Pons (tissue), 1 donor: Measurements from ENCODE around the gene THEMIS2.
A peak's percentile ranks its signal among the peaks of the same experiment; 100 is the strongest.

Experiments
- DNase-seq: peaks from one replicate; pipeline ENCODE4 v3.0.0-alpha.2; 2016; ENCODE audit warnings: low spot score

The THEMIS2 gene

DNA sequence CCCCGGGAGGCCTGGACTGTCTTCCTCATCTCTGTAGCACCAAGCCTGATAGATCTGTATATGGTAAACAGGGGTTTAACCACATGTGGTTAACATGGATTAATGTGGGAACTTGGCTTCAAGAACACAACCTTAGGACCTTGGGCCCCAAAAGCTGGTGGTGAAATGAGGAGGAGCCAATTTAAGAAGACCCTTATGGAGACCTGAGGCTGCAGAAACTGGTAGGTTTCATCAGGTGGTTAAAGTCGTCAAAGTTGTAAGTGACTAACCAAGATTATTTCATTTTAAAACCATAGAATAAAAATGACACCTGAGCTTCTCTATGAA, 14.0 kb downstream of the THEMIS2 start:
- DNase-seq: no peak

DNA sequence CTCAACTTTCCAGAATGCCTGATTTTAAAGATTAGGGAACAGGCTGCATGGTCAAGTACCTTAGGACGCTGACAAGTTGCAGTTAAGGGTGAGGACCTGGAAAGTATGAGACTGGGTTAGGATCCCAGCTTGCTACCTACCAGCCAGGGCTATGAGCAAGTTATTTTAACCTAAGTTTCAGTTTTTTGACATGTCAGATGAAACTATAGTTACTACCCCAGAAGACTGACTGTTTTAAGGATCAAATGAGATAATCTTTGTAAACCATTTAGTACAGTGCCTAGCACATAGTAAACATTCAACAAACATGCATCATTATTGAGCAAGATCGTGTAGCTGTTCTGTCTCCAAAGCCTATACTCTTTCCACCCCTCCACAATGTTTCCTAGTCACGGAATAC, 14.4 kb downstream of the THEMIS2 start:
- DNase-seq: no peak

DNA sequence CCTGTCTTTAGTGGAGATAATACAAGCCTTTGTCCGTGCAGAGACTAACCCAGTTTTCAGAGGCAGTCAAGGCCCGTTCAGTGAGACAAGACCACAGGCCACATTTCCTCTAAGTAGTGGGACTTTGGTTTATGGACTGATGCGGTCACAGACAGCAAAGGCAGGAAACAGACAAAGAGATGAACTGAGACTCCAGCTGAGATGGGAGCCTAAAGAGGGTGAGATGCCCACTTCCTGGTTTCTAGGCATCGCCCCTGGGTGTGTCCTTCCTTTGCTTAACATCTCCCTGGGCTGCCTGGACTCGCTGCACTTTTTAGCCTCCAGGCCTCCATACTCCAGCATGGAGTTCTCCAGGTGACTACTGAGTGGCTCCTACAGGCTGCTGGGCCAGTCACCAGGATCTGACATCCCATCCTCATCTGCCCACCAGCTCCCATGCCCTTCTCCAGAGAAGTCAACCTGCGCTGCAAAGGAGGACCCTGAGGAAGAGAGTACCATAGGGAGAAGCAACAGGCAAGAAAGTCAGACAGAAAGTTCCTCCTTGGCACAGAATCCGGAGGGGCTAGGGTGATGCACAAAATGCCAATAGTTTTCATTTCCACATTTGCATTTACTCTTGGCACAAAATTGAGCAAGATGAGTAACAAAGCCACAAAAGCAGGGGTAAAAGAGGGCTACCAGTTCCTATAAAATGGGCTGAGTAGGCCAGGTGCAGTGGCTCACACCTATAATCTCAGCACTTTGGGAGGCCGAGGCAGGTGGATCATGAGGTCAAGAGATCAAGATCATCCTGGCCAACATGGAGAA, 15.1 kb downstream of the THEMIS2 start:
- DNase-seq: peak; percentile 55

DNA sequence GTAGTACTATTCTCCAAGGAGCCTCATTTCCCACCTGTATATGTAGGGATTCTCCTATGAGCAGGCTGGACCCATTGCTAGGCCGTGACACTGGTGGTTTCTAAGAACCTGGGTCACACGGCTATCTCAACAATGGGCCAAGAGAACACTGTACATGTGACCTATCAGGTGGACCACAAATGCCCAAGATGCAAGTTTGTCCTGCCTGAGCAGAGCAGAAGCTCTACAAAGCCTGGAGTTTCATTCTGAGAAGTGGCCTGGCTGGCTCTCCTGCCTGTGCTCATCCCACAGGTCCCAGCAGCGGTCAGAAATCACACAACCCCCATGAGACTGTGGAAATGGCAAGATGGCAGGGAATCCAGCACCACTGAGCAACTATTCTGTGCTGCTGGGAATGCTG, 17.2 kb downstream of the THEMIS2 start:
- no peak for DNase-seq

DNA sequence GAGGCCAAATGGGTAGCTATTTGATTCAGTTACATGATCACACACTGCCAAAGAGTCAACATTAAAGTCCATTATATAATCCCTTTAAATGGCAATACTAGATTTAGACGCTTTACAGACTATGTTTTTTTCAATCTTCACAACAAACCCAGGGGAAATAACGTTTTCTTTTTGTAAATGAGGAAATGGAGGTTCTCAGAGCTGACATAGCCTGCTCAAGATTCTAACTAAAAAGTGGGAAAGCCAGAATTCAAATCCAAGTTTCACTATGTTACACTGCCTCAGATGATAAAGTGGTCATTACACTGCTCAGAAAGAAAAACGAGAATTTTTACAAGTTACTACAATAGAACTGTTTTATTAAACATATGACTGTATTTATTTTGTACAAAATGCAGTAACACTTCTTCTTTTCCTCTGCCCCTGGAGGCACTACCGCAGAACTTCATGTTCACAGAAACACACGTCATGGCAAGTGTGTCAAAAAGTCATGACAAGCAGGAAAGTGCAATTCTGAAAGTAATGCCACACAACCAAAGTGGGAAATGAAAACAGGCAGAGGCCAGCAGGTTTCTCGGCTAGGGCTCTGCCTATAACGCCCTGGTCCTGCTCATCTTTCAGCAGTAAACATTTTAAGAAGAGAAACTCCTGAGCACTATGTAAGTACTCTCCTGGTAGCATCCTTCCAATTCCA, 19.0 kb downstream of the THEMIS2 start:
- peak; percentile 82 for DNase-seq

DNA sequence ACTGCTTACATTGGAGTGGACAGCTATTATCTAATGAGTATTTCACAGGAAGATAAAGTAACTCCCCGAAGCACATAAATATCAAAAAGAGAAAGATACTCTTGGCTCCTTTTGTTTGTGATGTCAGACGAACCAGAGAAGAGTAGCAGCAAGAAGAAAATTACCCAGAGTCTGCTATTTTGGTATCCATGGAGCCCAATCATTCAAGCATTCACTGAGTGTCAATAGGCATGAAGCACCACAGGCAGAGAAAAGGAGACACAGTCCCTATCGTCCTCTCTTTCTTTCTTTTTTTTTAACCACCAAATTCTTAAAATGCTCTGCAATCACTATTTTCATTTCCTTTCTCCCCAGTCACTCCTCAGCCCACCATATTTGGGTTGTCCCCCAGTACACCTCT, 22.2 kb downstream of the THEMIS2 start:
- no peak for DNase-seq

DNA sequence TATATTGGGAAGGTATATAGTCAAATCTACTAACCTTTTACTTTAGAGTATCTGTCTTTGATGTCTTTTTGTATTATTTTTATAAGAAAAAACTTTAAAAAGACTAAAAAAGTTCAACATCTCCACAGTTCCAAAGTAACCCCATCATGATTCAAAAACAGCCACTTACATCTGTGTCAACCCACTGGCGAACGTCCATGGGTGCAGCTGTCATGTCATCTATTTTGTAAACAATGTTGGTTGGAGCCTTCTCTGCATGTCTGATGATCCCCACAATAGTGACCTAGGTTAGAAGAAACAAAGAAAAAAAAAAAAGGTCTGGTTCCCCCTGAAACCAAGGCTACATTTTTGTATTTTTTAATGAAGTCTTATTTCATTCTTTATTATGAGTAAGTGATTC, 34.4 kb downstream of the THEMIS2 start:
- no peak for DNase-seq

DNA sequence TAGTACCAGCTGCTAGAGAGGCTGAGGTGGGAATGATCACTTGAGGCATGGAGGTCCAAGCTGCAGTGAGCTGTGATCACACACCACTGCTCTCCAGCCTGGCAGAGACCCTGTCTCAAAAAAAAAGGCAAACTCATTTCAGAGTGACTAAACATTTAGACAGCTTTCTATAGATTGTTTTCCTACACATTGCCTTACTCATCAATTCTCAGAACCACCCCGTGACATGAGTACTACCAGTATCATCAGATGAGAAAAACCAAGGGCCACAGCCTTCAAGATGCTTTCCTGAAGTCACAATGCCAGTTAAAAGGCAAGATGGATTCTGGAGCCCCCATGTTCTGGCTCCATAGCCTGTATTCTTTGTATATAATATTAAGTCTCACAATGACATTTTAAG, 40.1 kb downstream of the THEMIS2 start:
- DNase-seq: no peak

DNA sequence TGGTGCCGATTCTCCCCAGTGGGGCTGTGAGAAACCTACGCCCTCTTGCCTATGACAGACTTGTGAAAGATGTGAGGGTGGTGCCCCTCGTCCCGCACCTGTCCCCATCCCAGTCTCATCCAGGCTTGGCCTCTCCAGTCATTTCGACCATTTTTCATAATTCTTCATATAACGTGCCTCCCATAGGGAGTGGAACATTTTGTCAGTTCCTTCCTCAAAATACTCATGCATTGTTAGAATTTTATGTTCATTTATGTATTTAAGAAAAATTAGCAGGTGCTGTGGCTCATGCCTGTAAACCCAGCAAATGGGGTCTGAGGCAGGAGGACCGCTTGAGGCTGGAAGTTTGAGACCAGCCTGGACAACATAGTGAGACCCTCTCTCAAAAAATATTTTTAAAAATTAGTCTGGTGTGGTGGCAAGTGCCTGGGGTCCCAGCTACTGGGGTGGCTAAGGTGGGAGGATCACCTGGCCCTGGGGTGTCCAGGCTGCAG, 42.8 kb downstream of the THEMIS2 start:
- no peak for DNase-seq

DNA sequence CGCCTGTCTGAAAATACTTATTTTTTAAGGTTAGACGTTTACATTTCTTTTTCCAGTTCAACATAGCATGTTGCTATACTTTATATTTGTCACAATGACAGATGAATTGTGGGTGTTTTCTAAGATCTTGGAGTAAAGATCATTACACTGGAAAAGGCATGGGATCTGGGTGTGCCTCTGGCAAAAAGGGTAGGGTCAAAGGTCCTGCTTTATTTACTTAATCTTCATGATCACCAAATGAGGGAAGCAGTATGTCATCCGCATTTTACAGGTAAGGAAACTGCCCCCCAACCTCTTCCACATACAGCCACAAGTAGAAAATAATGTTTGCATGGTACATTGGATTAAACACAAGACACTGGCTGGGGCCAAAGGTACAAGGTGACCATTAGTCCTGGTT, 49.9 kb downstream of the THEMIS2 start:
- no peak for DNase-seq

DNA sequence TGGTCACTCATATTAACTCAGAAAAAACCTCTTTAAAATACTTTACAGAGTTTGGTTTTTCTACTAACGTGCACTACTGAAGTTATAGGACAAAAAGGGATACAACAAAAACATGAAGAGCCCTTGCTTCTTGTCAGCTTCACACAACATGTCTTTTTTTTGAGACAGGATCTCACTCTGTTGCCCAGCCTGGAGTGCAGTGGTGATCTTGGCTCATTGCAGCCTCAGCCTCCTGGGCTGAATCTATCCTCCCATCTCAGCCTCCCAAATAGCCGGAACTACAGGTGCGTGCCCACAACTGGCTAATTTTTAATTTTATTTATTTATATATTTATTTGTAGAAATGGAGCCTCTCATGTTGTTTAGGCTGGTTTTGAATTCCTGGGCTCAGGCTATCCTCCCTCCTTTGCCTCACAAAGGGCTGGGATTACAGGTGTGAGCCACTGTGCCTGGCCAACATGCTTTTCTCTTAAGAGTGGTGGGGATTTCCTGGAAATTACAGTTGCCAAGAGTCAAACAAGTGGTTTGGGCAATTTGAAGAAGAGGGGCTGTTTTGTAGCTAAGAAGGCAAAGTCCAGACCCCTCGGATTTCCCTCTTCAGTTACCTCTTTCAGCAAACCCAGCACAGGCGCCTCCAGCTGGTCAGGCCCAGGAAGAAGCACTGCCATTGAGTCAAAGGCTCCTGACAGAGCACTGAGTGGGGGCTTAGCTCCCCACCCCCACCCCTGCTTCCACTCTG, 56.0 kb downstream of the THEMIS2 start:
- no peak for DNase-seq

DNA sequence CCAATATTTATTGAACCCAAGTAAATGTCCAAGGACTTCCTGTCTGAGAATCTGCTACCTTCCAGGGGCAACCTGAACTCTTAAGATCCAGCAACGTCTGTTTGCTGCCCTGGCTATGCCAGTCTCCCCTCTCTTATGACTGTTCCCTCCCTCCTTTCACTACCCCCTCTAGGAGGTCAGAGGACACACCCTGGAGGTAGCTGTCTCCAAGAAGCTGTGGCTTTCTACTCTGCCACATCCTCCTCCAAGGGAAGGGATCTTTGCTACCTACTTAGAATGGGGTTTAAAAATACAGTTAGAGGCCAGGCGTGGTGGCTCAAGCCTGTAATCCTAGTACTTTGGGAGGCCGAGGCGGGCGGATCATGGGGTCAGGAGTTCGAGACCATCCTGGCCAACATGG, 58.8 kb downstream of the THEMIS2 start:
- no peak for DNase-seq

DNA sequence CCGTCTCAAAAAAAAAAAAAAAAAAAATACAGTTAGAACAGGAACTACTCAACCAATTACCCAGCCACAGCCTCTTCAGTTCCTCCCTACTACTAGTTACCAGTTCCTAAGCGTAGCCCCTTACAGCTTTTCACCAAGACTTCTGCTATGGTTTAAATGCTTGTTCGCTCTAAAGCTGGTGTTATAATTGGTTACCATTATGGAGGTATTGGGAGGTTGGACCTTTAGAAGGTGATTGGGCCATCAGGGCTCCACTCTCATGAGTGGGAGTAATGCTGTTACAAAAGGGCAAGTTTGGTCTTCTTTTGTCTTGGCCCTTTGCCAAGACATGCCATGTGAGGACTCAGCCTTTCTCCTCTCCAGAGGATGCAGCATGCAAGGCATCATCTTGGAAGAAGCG, 59.4 kb downstream of the THEMIS2 start:
- peak; percentile 6 for DNase-seq

DNA sequence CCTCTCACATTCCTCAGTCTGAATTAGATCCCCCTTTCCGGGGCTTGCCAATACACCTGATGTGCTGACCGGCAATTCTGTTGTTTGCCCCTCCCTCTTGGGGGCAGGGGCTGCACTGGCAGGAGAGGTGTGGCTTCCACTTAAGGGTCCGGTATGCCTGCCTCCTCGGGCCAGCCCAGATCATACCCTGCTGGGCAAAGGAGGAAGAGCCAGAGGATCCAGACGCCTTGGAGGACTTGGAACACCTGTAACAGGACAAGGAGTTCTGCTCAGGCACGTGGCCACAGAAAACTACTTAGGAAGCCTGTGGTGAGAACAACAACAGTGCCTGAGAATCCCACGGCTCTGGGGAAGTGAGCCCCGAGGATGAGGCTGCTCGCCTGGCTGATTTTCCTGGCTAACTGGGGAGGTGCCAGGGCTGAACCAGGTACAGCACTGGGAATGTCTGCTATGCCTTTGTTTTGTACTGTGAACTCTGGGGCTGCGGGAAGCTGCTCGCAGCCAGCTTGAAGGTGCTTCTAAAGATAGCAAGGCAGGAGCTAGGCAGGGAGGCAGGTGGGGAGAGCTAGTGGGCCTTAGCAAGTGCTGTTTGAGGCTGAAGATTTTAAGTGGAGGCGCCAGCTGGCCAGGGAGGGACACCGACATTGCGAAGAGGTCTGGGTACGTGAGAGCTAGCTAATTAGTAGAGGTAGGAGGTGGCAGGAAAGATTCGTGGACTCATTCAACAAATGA, 62.6 kb downstream of the THEMIS2 start, which contains the start of gene SMPDL3B:
Gene SMPDL3B, plus strand, starts transcription at position 183 of the 732 bp plus-strand sequence. Its CDS starts 184 bp downstream, at position 367.
- DNase-seq: no peak

DNA sequence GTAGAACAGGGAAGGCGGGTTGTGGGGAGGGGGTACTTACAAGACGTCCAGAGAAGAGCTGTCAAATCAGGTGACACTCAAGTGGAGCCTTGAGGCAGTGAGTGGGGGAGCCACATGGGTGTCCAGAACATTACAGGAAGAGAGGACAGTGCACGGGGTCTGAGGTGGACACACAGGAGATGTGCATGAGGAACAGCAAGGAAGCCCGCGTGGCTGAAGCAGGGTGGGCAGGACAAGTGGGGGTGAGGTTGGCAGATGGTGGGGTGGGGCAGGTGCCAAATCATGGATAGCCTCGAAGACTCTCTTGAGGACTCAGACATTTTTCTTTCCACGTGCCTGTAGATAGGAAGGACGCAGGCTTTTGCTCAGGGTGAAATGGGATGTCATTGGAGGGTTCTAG, 63.4 kb downstream of the THEMIS2 start:
- DNase-seq: no peak
